Measurements from ENCODE around the gene TCF7L1. TPM values are rescaled to one million over a fixed set of nuclear protein-coding genes. Genes with fewer than 3 reads are reported as not detected.

The TCF7L1 gene
- total RNA-seq, 1 donor from 2014 or later: 0.19 TPM

GRCh38 chr2:85215448-85216401, 82.5 kb downstream of the TCF7L1 start:
- H3K27ac Mint-ChIP-seq: no peak overlapping the region
- no peak for DNase-seq
- no peaks in the 10 kb centered on the region for H3K36me3 Mint-ChIP-seq (ENCODE audit: low read depth)
- no peaks in the 10 kb centered on the region for H3K4me1 Mint-ChIP-seq
- H3K4me3 Mint-ChIP-seq: no peak overlapping the region
- peaks cover 22% of the 10 kb centered on the region for H3K27me3 Mint-ChIP-seq
- intact Hi-C loops (cut with micrococcal nuclease): no loop called here
- no peaks in the 10 kb centered on the region for H3K9me3 Mint-ChIP-seq

- Mint-ChIP-seq H3K9me3 (no peaks in the 10 kb centered on the region), H3K4me3 (no peak overlapping the region), H3K36me3 (ENCODE audit: low read depth) (no peaks in the 10 kb centered on the region), H3K4me1 (no peaks in the 10 kb centered on the region), H3K27me3 (peaks cover 25% of the 10 kb centered on the region), H3K27ac (no peak overlapping the region)
- no peak for DNase-seq
- intact Hi-C loops (cut with micrococcal nuclease): no loop called here
Measured at GRCh38 chr2:85216927-85217326, 83.7 kb downstream of the TCF7L1 start.

GRCh38 chr2:85221067-85221691, 88.0 kb downstream of the TCF7L1 start:
- H3K4me3 Mint-ChIP-seq: no peak overlapping the region

GRCh38 chr2:85222792-85223191, 89.6 kb downstream of the TCF7L1 start:
- no peak for DNase-seq
- intact Hi-C loops (cut with micrococcal nuclease): no loop called here
- Mint-ChIP-seq H3K27me3 (peaks cover 41% of the 10 kb centered on the region), H3K4me3 (no peak overlapping the region), H3K27ac (no peak overlapping the region), H3K4me1 (no peaks in the 10 kb centered on the region), H3K9me3 (no peaks in the 10 kb centered on the region), H3K36me3 (ENCODE audit: low read depth) (no peaks in the 10 kb centered on the region)

More at GRCh38 chr2:85221067-85221691, 88.0 kb downstream of the TCF7L1 start:
- intact Hi-C loops (cut with micrococcal nuclease): no loop called here
- H3K36me3 Mint-ChIP-seq (ENCODE audit: low read depth): no peaks in the 10 kb centered on the region
- H3K27me3 Mint-ChIP-seq: peaks cover 36% of the 10 kb centered on the region
- H3K4me1 Mint-ChIP-seq: no peaks in the 10 kb centered on the region
- H3K27ac Mint-ChIP-seq: no peak overlapping the region
- H3K9me3 Mint-ChIP-seq: no peaks in the 10 kb centered on the region
- DNase-seq: no peak

GRCh38 chr2:85226783-85227182, 93.6 kb downstream of the TCF7L1 start:
- intact Hi-C loops (cut with micrococcal nuclease): no loop called here
- Mint-ChIP-seq H3K9me3 (no peaks in the 10 kb centered on the region), H3K36me3 (ENCODE audit: low read depth) (no peaks in the 10 kb centered on the region), H3K4me3 (no peak overlapping the region), H3K27me3 (peaks cover 43% of the 10 kb centered on the region), H3K27ac (no peak overlapping the region), H3K4me1 (no peaks in the 10 kb centered on the region)
- no peak for DNase-seq

- no peaks in the 10 kb centered on the region for H3K36me3 Mint-ChIP-seq (ENCODE audit: low read depth)
- no peaks in the 10 kb centered on the region for H3K9me3 Mint-ChIP-seq
- no peak for DNase-seq
- no peaks in the 10 kb centered on the region for H3K4me1 Mint-ChIP-seq
- intact Hi-C loops (cut with micrococcal nuclease): no loop called here
- H3K27me3 Mint-ChIP-seq: peaks cover 29% of the 10 kb centered on the region
- H3K4me3 Mint-ChIP-seq: no peak overlapping the region
- H3K27ac Mint-ChIP-seq: no peak overlapping the region
Measured at GRCh38 chr2:85230679-85231467, 97.7 kb downstream of the TCF7L1 start.

- intact Hi-C loops (cut with micrococcal nuclease): no loop called here
- no peak for DNase-seq
- Mint-ChIP-seq H3K27ac (no peak overlapping the region), H3K4me3 (no peak overlapping the region), H3K36me3 (ENCODE audit: low read depth) (no peaks in the 10 kb centered on the region), H3K9me3 (no peaks in the 10 kb centered on the region), H3K4me1 (no peaks in the 10 kb centered on the region), H3K27me3 (peaks cover 25% of the 10 kb centered on the region)
Measured at GRCh38 chr2:85231468-85231805, 98.2 kb downstream of the TCF7L1 start.

- H3K27ac Mint-ChIP-seq: no peak overlapping the region
- intact Hi-C loops (cut with micrococcal nuclease): no loop called here
- no peak for DNase-seq
- no peaks in the 10 kb centered on the region for H3K36me3 Mint-ChIP-seq (ENCODE audit: low read depth)
- no peaks in the 10 kb centered on the region for H3K4me1 Mint-ChIP-seq
- H3K9me3 Mint-ChIP-seq: no peaks in the 10 kb centered on the region
- no peak overlapping the region for H3K4me3 Mint-ChIP-seq
- H3K27me3 Mint-ChIP-seq: peaks cover 22% of the 10 kb centered on the region
Measured at GRCh38 chr2:85231952-85232351, 98.8 kb downstream of the TCF7L1 start.

GRCh38 chr2:85234868-85235267, 101.7 kb downstream of the TCF7L1 start:
- H3K27ac Mint-ChIP-seq: no peak overlapping the region
- H3K4me1 Mint-ChIP-seq: no peaks in the 10 kb centered on the region
- H3K27me3 Mint-ChIP-seq: peaks cover 27% of the 10 kb centered on the region
- no peak for DNase-seq
- intact Hi-C loops (cut with micrococcal nuclease): no loop called here
- H3K9me3 Mint-ChIP-seq: no peaks in the 10 kb centered on the region
- H3K36me3 Mint-ChIP-seq (ENCODE audit: low read depth): no peaks in the 10 kb centered on the region
- H3K4me3 Mint-ChIP-seq: no peak overlapping the region

GRCh38 chr2:85235281-85235680, 102.1 kb downstream of the TCF7L1 start:
- Mint-ChIP-seq H3K36me3 (ENCODE audit: low read depth) (no peaks in the 10 kb centered on the region), H3K9me3 (no peaks in the 10 kb centered on the region)
- intact Hi-C loops (cut with micrococcal nuclease): no loop called here

GRCh38 chr2:85236084-85236483, 102.9 kb downstream of the TCF7L1 start:
- no peaks in the 10 kb centered on the region for H3K36me3 Mint-ChIP-seq (ENCODE audit: low read depth)
- intact Hi-C loops (cut with micrococcal nuclease): no loop called here
- H3K27ac Mint-ChIP-seq: no peak overlapping the region
- DNase-seq: no peak
- H3K4me3 Mint-ChIP-seq: no peak overlapping the region
- H3K9me3 Mint-ChIP-seq: no peaks in the 10 kb centered on the region
- peaks cover 2% of the 10 kb centered on the region for H3K4me1 Mint-ChIP-seq
- peaks cover 30% of the 10 kb centered on the region for H3K27me3 Mint-ChIP-seq

More at GRCh38 chr2:85235281-85235680, 102.1 kb downstream of the TCF7L1 start:
- Mint-ChIP-seq H3K4me1 (no peaks in the 10 kb centered on the region), H3K27me3 (peaks cover 31% of the 10 kb centered on the region), H3K27ac (no peak overlapping the region), H3K4me3 (no peak overlapping the region)
- no peak for DNase-seq

GRCh38 chr2:85237849-85238565, 104.8 kb downstream of the TCF7L1 start:
- intact Hi-C loops (cut with micrococcal nuclease): no loop called here
- Mint-ChIP-seq H3K4me1 (peaks cover 2% of the 10 kb centered on the region), H3K27me3 (peaks cover 19% of the 10 kb centered on the region), H3K36me3 (ENCODE audit: low read depth) (no peaks in the 10 kb centered on the region), H3K4me3 (no peak overlapping the region), H3K9me3 (no peaks in the 10 kb centered on the region), H3K27ac (no peak overlapping the region)
- DNase-seq: no peak

GRCh38 chr2:85238607-85239006, 105.4 kb downstream of the TCF7L1 start:
- H3K36me3 Mint-ChIP-seq (ENCODE audit: low read depth): no peaks in the 10 kb centered on the region
- no peaks in the 10 kb centered on the region for H3K9me3 Mint-ChIP-seq
- DNase-seq: no peak
- intact Hi-C loops (cut with micrococcal nuclease): no loop called here
- no peak overlapping the region for H3K4me3 Mint-ChIP-seq
- no peak overlapping the region for H3K27ac Mint-ChIP-seq
- H3K27me3 Mint-ChIP-seq: peaks cover 19% of the 10 kb centered on the region
- peaks cover 4% of the 10 kb centered on the region for H3K4me1 Mint-ChIP-seq
